Left lung (tissue), 10 donors: ENCODE data around the gene SMC2. TPM values are rescaled to one million over a fixed set of nuclear protein-coding genes. Genes with fewer than 3 reads are reported as not detected.
A peak's percentile ranks its signal among the peaks of the same experiment; 100 is the strongest.

Source experiments
- ATAC-seq: fragments of 200-7000 bp; cut with Tn5 transposase; one replicate; pipeline ENCODE4 v1.9.1; 2020; ENCODE audit warnings: moderate library complexity
- DNase-seq, 4 donors: peaks; one replicate each; pipeline ENCODE4 v3.0.0-alpha.2; 2013 to 2020
- H3K27ac ChIP-seq, 2 donors: fragments of 200-600 bp; sonication (generic) in 1 of 2; one replicate each; pipeline versions ENCODE4 v1.5.0 to v1.8.0; 2020 to 2021
- H3K27me3 ChIP-seq, 2 donors: fragments of 200-600 bp; sonication (generic) in 1 of 2; one replicate each; pipeline versions ENCODE4 v1.5.0 to v1.8.0; 2020 to 2021
- H3K36me3 ChIP-seq, 2 donors: fragments of 200-600 bp; sonication (generic) in 1 of 2; one replicate each; pipeline versions ENCODE4 v1.5.0 to v1.8.0; 2020 to 2021
- H3K4me1 ChIP-seq, 2 donors: fragments of 200-600 bp; one replicate each; pipeline ENCODE4 v1.8.0; 2021
- H3K4me3 ChIP-seq, 2 donors: fragments of 200-600 bp; sonication (generic) in 1 of 2; one replicate each; pipeline versions ENCODE4 v1.5.0 to v1.8.0; 2020 to 2021; ENCODE audit warnings: mild to moderate bottlenecking in 1 of 2
- H3K9me3 ChIP-seq, 2 donors: fragments of 200-600 bp; sonication (generic) in 1 of 2; one replicate each; pipeline versions ENCODE4 v1.5.0 to v1.8.0; 2020 to 2021
- CTCF ChIP-seq, 2 donors: fragments of 200-600 bp; sonication (generic) in 1 of 2; IDR thresholded peaks; one replicate each; pipeline versions ENCODE4 v1.5.0 to v1.8.0; 2021; ENCODE audit warnings: antibody characterized with exemption in 2 of 2
- intact Hi-C, 2 donors: fragments of 100-400 bp; cut with DNase I; formaldehyde crosslinking; loops; one replicate each; pipeline versions ENCODE4 v1.11.2 to v1.14.2; 2022
- polyA plus RNA-seq, 6 donors: library from polyadenylated mRNA; unstranded; fragments of 120-200 nt; gene quantifications; one replicate each; pipeline ENCODE4 v1.2.1, GENCODE V29; 2013; ENCODE audit not compliant: insufficient read length in 6 of 6
- total RNA-seq, 2 donors: library from RNA; stranded (reverse); fragmentation: NEBNext Ultra II Directional; extraction: Animal tissue kit (Norgen Biotek cat#: 25700); gene quantifications; one replicate each; pipeline ENCODE4 v1.2.1, GENCODE V29; 2021
- donor health status: DM: no; HTN: yes; CAD: no.
- donor health status: DM: no; HTN: no; CAD: no.

Gene SMC2
- total and polyA plus RNA-seq, 8 donors, result 14.9 to 49.4 (median 31.5) TPM

- Histone ChIP-seq H3K4me3 (no peak overlapping the region), H3K27ac (no peak overlapping the region), H3K9me3 (no peaks in the 10 kb centered on the region), H3K27me3 (no peaks in the 10 kb centered on the region), H3K4me1 (no peaks in the 10 kb centered on the region), H3K36me3 (peaks cover 0 to 60% of the 10 kb centered on the region in 2 donors)
- intact Hi-C loops, result no loop called here
- DNase-seq (no peak), ATAC-seq (peak; percentile 71)
- no peak for TF ChIP-seq CTCF (IDR thresholded peaks at IDR 0.05)
Measured at GRCh38 chr9:104110509-104110908, 16.4 kb downstream of the SMC2 start.

GRCh38 chr9:104118916-104119315 lies 24.8 kb downstream of the SMC2 start:
- intact Hi-C loops, result no loop called here
- no peaks in the 10 kb centered on the region for H3K4me1 ChIP-seq
- no peak for DNase-seq
- ATAC-seq, result no peak
- H3K4me3 ChIP-seq, result no peak overlapping the region
- no peak overlapping the region for H3K27ac ChIP-seq
- TF ChIP-seq CTCF (IDR thresholded peaks at IDR 0.05), result no peak
- H3K9me3 ChIP-seq, result no peaks in the 10 kb centered on the region
- H3K27me3 ChIP-seq, result no peaks in the 10 kb centered on the region
- H3K36me3 ChIP-seq, result peaks cover 0 to 51% of the 10 kb centered on the region in 2 donors

- no peak for ATAC-seq
- Histone ChIP-seq H3K27me3 (no peaks in the 10 kb centered on the region), H3K4me3 (no peak overlapping the region), H3K9me3 (no peaks in the 10 kb centered on the region), H3K27ac (no peak overlapping the region), H3K36me3 (peaks cover 0 to 59% of the 10 kb centered on the region in 2 donors), H3K4me1 (no peaks in the 10 kb centered on the region)
- no peak for TF ChIP-seq CTCF (IDR thresholded peaks at IDR 0.05)
- intact Hi-C loops, result no loop called here
- no peak for DNase-seq
Measured at GRCh38 chr9:104121022-104121421, 26.9 kb downstream of the SMC2 start.

GRCh38 chr9:104138243-104138868 lies 44.2 kb downstream of the SMC2 start:
- Histone ChIP-seq H3K4me3 (no peak overlapping the region), H3K9me3 (no peaks in the 10 kb centered on the region), H3K27ac (no peak overlapping the region), H3K36me3 (peaks cover 0 to 72% of the 10 kb centered on the region in 2 donors), H3K4me1 (no peaks in the 10 kb centered on the region), H3K27me3 (no peaks in the 10 kb centered on the region)
- intact Hi-C loops, result no loop called here
- TF ChIP-seq CTCF (IDR thresholded peaks at IDR 0.05), result no peak
- no peak for ATAC-seq
- no peak for DNase-seq

DNA sequence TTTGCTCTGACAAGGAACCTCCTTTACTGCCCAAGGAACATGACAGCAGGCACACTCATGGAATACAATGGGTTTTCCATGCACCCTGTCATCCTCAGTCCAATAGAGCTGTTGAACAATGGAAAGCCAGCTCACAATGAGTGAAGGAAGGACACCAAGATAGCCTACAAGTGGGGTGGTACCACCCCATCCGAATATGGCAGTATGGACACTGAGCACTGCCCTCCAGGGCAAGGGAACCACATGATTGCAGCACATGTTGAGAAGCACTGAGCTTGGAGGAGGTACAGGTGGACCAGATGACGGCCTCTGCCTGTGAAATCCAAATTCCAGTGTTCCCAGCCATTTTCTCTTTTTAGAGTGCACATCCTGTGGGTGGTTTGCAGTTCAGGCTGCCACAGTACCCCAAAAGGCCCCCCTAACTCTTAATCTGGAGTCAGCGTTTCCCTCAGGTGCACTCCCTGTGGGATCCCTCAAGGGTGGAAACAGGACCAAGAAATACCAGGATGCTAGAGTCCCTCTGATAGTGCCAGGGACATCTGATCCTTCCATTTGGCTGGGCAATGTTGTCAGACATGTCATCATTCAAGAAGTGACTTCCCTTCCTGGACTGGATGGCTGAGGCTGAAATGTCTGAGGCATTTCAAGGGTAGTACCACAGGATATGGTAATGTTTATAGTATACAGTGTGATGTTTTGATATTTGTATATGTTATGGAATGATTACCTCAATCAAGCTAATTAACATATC lies 48.9 kb downstream of the SMC2 start:
- no peak for DNase-seq
- no peaks in the 10 kb centered on the region for H3K4me1 ChIP-seq
- ATAC-seq, result no peak
- intact Hi-C loops, result no loop called here
- no peak overlapping the region for H3K27ac ChIP-seq
- no peaks in the 10 kb centered on the region for H3K27me3 ChIP-seq
- H3K4me3 ChIP-seq, result no peak overlapping the region
- no peaks in the 10 kb centered on the region for H3K9me3 ChIP-seq
- peaks cover 0 to 33% of the 10 kb centered on the region in 2 donors for H3K36me3 ChIP-seq
- TF ChIP-seq CTCF (IDR thresholded peaks at IDR 0.05), result no peak
